CD4-positive, alpha-beta T cell treated with Interleukin-6 for 4 hours (primary cell): ENCODE data around the gene AK5.

Source experiments
- DNase-seq: peaks from one replicate; pipeline ENCODE4 v3.0.0-alpha.2; 2020; ENCODE audit warnings: mixed read lengths

The AK5 gene

GRCh38 chr1:77281491-77282186 is at the start of gene AK5:
AK5 (plus strand) TSS chr1:77282019; CDS start chr1:77282314, 295 bp downstream.
- peak; percentile 63 for DNase-seq

GRCh38 chr1:77232829-77233228 is 49.0 kb upstream of the AK5 start:
- no peak for DNase-seq

GRCh38 chr1:77234096-77234495 is 47.7 kb upstream of the AK5 start:
- no peak for DNase-seq

GRCh38 chr1:77234943-77235342 is 46.9 kb upstream of the AK5 start:
- DNase-seq: no peak

GRCh38 chr1:77238462-77238861 is 43.4 kb upstream of the AK5 start:
- no peak for DNase-seq

GRCh38 chr1:77239311-77239710 is 42.5 kb upstream of the AK5 start:
- DNase-seq: no peak

GRCh38 chr1:77245830-77246229 is 36.0 kb upstream of the AK5 start:
- DNase-seq: no peak

GRCh38 chr1:77250126-77250525 is 31.7 kb upstream of the AK5 start:
- no peak for DNase-seq

GRCh38 chr1:77253211-77253610 is 28.6 kb upstream of the AK5 start:
- DNase-seq: no peak

GRCh38 chr1:77263708-77264107 is 18.1 kb upstream of the AK5 start:
- no peak for DNase-seq

GRCh38 chr1:77265180-77265579 is 16.6 kb upstream of the AK5 start:
- DNase-seq: no peak

- no peak for DNase-seq
Measured at GRCh38 chr1:77267035-77267434, 14.8 kb upstream of the AK5 start.

- DNase-seq: no peak
Measured at GRCh38 chr1:77271852-77272580, 9.8 kb upstream of the AK5 start.

GRCh38 chr1:77273891-77274290 is 7.9 kb upstream of the AK5 start:
- no peak for DNase-seq

- no peak for DNase-seq
Measured at GRCh38 chr1:77275194-77275593, 6.6 kb upstream of the AK5 start.

GRCh38 chr1:77276941-77277340 is 4.9 kb upstream of the AK5 start:
- DNase-seq: no peak

GRCh38 chr1:77279929-77280328 is 1.9 kb upstream of the AK5 start:
- DNase-seq: no peak

GRCh38 chr1:77280962-77281361 is 857 bp upstream of the AK5 start:
- peak; percentile 6 for DNase-seq

- DNase-seq: peak; percentile 39
Measured at GRCh38 chr1:77282187-77282865, 507 bp downstream of the AK5 start.

GRCh38 chr1:77282866-77283539 is 1.2 kb downstream of the AK5 start:
- DNase-seq: peak; percentile 32

GRCh38 chr1:77283701-77284425 is 2.0 kb downstream of the AK5 start:
- DNase-seq: no peak

- no peak for DNase-seq
Measured at GRCh38 chr1:77287535-77287934, 5.7 kb downstream of the AK5 start.

GRCh38 chr1:77288275-77288674 is 6.5 kb downstream of the AK5 start:
- DNase-seq: no peak
